Endometrial microvascular endothelial cells (primary cell): Measurements from ENCODE around the gene ATP6V0D1. TPM values are rescaled to one million over a fixed set of nuclear protein-coding genes. Genes with fewer than 3 reads are reported as not detected.

Experiments
- in situ Hi-C: cut with HindIII; loops from 2 replicates; pipeline ENCODE4 v1.10.0; 2017; ENCODE audit warnings: low sequenced_read_pairs, low pct_unique_long_range_greater_than_20kb; ENCODE audit errors: inconsistent ontology term
- total RNA-seq: library from RNA; depleted of rRNA; stranded (reverse); fragments of >200 nt; gene quantifications from one replicate; pipeline ENCODE4 v1.2.3, GENCODE V29; 2015; ENCODE audit errors: inconsistent ontology term

ATP6V0D1 gene
- total RNA-seq, 1 donor from 2014 or later, result 175 TPM

DNA sequence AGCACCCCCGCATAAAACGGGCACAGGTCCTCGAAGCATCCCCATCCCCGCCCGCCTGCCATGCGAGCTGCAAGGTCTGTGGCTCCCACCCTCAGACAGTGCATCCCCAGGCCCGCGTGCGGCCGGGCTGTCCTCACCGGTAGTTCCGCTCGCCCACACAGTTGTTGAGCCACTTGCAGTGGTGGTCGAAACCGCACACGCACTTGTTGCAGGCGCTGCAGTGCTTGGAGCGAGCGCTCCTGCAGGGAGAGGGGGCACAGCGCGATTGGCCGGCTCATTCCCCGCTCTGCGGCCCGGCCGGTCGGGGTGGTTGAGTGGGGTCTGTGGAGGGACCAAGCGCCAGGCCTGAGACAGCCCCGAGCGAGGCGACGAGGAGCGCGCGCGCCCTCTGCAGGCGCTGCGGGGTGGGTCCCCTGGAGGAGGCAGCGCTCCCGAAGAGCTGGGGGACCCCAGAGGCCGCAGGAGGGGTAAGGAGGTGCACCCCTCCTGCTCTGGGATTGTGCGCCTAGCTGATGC lies 81.7 kb downstream of the ATP6V0D1 start:
- in situ Hi-C loops, result no loop called here

GRCh38 chr16:67398546-67399217 lies 82.3 kb downstream of the ATP6V0D1 start:
- in situ Hi-C loops, result no loop called here

DNA sequence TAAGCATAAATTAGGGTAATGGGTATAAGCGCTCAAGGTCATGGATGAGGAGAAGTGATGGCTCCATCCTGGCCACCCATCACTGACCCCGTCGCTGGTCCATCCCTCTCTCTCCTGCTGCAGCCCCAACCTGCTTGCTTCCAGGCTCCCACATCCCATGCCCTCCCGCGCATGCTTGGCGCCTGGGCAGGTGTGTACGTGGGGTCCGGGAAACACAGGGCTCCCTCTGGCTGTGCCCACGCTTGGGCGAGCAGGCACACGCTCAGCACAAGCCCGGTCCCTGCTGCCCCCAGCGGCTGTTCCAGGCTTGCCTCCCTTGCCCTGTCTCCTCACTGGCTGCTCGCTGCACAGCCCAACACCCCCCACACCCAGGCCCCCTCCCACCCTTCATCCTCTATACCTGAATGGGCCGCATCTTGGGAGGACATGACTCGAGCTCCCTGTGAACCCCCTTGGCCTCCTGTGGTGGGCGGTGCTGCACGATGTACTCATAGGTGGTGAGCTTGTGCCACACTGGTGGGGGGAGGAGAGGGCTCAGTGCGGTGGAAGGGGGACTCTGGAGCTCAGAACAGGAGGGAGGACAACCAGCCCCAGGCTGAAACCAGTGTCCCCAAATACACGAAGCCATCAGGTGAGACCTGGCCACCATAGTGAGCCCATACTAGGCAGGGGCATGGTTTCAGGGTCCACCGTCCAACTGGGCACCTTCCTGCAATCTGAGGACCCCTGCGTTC lies 83.0 kb downstream of the ATP6V0D1 start:
- in situ Hi-C loops, result no loop called here

GRCh38 chr16:67397036-67397801 lies 83.7 kb downstream of the ATP6V0D1 start:
- in situ Hi-C loops, result no loop called here

GRCh38 chr16:67396159-67397035 lies 84.6 kb downstream of the ATP6V0D1 start:
- in situ Hi-C loops, result no loop called here

DNA sequence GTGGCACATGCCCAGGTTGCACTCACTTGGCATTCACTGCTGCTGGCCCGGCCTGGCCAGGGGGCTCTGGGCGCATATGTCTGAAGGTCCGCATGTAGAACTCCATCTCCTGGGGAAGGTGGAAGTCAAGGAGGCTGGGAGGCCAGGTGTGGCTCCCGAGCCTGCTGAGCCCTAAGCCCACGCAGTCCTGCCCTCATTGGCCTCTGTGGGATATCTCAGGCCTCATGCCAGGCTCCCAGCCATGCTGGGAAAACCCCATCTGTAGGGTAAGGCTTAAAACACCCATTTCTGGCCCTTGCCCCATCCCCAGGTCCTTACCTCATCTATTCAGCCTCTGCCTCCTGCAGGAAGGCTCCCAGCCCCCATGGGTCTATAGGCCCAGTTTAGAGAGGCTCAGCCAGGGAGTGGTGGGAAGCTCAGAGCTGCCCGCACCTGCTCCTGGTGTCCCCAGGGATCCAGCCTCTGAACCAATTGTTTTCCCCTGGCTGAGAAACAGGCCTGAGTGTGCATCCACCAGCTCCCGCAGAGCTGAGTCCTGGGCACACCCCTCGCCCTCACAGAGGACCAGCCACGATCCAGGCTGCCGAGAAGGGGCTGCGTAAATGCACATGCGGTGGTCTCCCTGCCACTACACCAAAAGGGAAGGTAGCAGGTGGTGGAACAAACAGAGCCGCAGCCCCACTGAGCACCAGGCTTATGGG lies 85.3 kb downstream of the ATP6V0D1 start:
- in situ Hi-C loops, result no loop called here

GRCh38 chr16:67395105-67395457 lies 85.9 kb downstream of the ATP6V0D1 start:
- in situ Hi-C loops, result no loop called here

GRCh38 chr16:67394155-67395104 lies 86.5 kb downstream of the ATP6V0D1 start:
- in situ Hi-C loops, result no loop called here

DNA sequence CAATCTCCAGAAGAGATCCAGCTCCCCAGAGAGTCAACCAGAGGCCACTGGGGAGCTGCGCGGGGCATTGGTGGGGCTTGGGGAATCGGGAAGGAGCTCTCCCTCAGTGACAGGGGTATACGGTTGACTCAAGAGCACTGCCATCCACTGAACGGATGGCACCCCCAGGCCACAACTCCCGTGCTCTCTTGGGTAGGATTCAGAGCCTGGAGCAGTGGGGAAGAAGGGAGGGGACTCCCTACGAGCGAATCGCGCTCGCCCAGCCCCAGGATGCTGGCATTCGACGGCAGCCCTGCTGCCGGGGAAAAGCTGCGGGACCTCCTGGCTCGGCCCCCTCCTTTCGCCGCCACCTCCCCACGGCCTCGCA lies 87.2 kb downstream of the ATP6V0D1 start:
- in situ Hi-C loops, result no loop called here

GRCh38 chr16:67393111-67393787 lies 87.7 kb downstream of the ATP6V0D1 start, which contains the start of gene TPPP3:
Gene TPPP3 (minus strand): TSS chr16:67393498. CDS start chr16:67391111, 2,387 bp downstream.
- in situ Hi-C loops, result no loop called here

- in situ Hi-C loops, result no loop called here
Observed at GRCh38 chr16:67392301-67393059, 88.5 kb downstream of the ATP6V0D1 start.

DNA sequence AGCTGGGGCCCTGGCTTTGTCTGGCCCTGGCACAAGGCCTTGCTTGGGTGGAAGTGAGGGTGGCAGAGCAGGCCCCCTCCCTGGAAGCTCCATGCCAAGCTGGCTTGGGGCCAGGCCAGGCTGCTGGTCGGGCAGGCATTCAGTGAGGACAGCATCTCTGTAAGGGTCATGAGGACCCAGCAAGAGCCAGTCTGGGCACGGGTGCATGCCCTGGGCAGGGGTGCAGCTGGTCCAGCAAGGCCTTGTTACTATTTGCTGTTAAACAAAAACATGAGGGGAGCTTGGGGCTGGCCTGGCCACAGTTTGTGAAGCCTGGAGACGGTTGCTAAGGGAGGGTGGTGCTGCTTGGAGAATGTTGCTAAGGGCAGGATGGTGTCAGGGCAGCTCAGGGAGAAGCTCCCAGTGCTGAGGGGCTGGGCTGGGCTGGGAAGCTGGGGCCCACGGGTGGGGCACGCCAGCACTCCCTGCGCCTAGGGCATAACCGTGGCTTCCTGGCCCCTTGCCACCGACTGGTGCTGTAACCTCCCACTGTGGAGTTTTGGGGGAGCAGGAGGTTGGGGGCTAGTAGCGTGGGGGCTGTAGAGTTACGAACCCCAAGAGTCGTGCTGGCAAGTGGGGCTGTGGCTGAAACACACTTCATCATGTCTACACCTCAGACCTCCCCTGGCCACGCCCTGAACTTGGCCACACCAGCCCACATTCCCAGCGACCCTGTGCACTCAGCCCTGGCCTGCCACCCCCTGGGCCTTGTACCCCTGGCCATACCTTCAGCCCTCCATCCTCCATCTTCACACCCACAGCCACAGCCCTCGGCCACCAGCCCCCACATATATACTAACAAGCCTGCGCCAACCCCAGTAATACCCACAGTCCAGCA lies 89.3 kb downstream of the ATP6V0D1 start:
- in situ Hi-C loops, result no loop called here

DNA sequence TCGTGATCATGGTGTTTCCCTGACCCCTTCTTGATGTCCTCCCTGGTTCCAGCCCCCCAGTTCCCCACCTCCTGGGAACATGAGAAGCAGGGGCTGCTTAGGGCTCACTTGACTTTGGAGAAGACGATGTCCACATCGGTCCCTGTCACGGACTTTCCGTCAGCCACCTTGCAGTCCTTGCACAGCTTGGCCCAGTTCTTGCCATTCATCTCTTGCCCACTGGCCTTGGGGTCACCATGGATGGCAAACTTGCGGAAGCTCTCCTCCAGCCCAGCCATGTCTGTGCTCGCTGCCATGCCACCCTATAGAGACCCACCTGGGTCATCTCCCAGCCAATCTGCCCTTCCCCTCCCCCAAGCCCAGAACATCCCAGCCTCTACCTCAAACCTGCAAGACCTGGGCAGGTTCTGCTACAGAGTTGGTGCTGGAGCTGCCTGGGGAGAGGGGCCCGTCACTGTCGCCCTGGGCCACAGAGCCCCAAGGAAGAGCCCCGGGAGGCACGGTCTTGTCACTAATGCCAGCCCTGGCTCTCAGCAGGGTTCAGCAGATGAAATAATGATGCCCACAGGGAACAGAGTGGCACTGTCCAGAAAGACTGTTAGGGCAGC lies 90.0 kb downstream of the ATP6V0D1 start:
- in situ Hi-C loops, result no loop called here

DNA sequence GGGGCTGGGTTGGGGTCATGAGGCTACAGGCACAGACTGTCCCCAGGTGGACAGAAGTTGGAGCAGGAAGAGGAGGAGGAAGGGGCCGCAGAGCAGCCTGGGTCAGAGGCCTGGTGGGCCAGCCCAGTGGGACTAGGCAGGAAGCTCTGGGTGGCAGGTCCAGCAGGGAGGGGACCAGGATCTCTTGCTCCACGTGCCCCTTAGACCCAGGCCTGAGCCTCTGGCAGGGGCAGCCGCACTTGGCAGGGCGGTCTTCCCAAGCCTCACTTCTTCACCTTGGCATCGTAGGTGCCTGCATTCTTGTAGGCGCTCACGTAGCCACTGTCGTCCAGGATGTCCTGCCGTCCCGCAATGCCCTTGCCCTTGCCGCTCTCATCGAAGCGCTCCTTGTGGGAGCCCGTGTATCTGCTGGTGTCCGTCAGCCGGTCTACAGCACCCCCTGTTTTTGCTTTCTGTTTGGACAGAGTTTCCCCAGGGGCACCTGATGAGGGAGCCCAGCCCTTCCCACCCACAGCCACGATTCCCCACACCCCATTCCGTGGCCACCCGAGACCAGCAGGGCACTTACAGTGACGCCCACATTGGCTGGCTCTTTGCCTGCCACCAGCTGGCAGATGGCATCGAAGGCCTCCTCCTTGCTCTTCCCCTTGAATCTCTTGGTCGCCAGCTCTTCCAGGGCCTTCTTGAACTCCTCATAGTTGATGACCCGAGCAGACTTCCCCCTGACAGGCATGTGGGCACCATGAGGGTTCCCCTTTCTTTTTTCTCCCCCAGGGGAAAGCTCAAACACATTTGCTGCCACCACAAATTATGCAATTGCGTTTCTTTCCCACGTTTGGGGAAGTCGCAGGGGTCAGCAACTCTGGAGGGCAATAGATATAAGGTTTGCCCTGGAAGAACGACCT lies 90.8 kb downstream of the ATP6V0D1 start:
- in situ Hi-C loops, result loop anchor here (10.0 kb wide), 2 partner anchors 55 to 125 kb away; no protein-coding TSS in a partner anchor
